ENCODE data around the gene KRT1. TPM values are rescaled to one million over a fixed set of nuclear protein-coding genes. Genes with fewer than 3 reads are reported as not detected.

The KRT1 gene
- polyA plus RNA-seq, 2 of the 4 experiments (the other 2 are of a cell fraction), result not detected

GRCh38 chr12:52699960-52700359 is 19.8 kb upstream of the KRT1 start:
- Histone ChIP-seq H3K4me2 (no peak overlapping the region), H3K4me3 (no peak overlapping the region), H3K4me1 (no peaks in the 10 kb centered on the region), H3K9me3 (no peaks in the 10 kb centered on the region), H3K27ac (no peak overlapping the region)
- TF ChIP-seq MYC (IDR thresholded peaks at IDR 0.05; ENCODE audit: borderline replicate concordance, low read length), result no peak
- no peak for TF ChIP-seq HMGXB4 (CRISPR knock-in tag; IDR thresholded peaks at IDR 0.05; ENCODE audit: borderline replicate concordance)
- TF ChIP-seq FOSB (CRISPR knock-in tag; IDR thresholded peaks at IDR 0.05), result no peak
- no peak for TF ChIP-seq E2F6 (IDR thresholded peaks at IDR 0.05; ENCODE audit: borderline replicate concordance, low read depth)
- TF ChIP-seq PBX3 (IDR thresholded peaks at IDR 0.05), result no peak
- no peak for TF ChIP-seq JUN (IDR thresholded peaks at IDR 0.05)
- POLR2A ChIA-PET, result no interaction called here
- ATAC-seq (no peak), DNase-seq (ENCODE audit: low read depth in 1 of 2, low spot score in 1 of 2) (no peak), FAIRE-seq (no peak)
- CTCF ChIA-PET, result interaction anchor here (1.2 to 1.3 kb wide), 2 partner anchors 35 to 41 kb away, joined by 3 read pairs; no protein-coding TSS in a partner anchor
- 80% methylated on average over 2 of the region's 2 CpGs for WGBS (ENCODE audit: missing lambda C conversion rate)

GRCh38 chr12:52699373-52699772 is 19.2 kb upstream of the KRT1 start:
- 44% methylated on average over 2 of the region's 2 CpGs for WGBS (ENCODE audit: missing lambda C conversion rate)
- H3K9me3 ChIP-seq, result no peaks in the 10 kb centered on the region
- POLR2A ChIA-PET, result no interaction called here
- no peak for DNase-seq (ENCODE audit: low read depth in 1 of 2, low spot score in 1 of 2)
- FAIRE-seq, result no peak
- no peak overlapping the region for H3K4me2 ChIP-seq
- no peaks in the 10 kb centered on the region for H3K4me1 ChIP-seq
- CTCF ChIA-PET, result interaction anchor here (1.2 to 1.3 kb wide), 2 partner anchors 36 to 41 kb away, joined by 3 read pairs; no protein-coding TSS in a partner anchor
- TF ChIP-seq SREBF2 (IDR thresholded peaks at IDR 0.05), result no peak
- ATAC-seq, result no peak
- H3K27ac ChIP-seq, result no peak overlapping the region
- H3K4me3 ChIP-seq, result no peak overlapping the region

- no peaks in the 10 kb centered on the region for H3K4me1 ChIP-seq
- no peak overlapping the region for H3K27ac ChIP-seq
- no peaks in the 10 kb centered on the region for H3K9me3 ChIP-seq
- 64% methylated on average over 11 of the region's 11 CpGs for WGBS (ENCODE audit: missing lambda C conversion rate)
- no peak overlapping the region for H3K4me3 ChIP-seq
- no peak; a peak in 1 of 6 replicates for ATAC-seq
- ChIA-PET CTCF (interaction anchor here (1.2 to 1.3 kb wide), 2 partner anchors 36 to 42 kb away, joined by 3 read pairs; no protein-coding TSS in a partner anchor), POLR2A (no interaction called here)
- DNase-seq (ENCODE audit: low read depth in 1 of 2, low spot score in 1 of 2), result no peak
- FAIRE-seq, result no peak
- no peak overlapping the region for H3K4me2 ChIP-seq
- no peak for TF ChIP-seq EHF (CRISPR knock-in tag; IDR thresholded peaks at IDR 0.05)
- TF ChIP-seq MYC (IDR thresholded peaks at IDR 0.05; ENCODE audit: borderline replicate concordance, low read length), result no peak
- no peak for TF ChIP-seq RARB (CRISPR knock-in tag; IDR thresholded peaks at IDR 0.05)
- no peak for TF ChIP-seq PHF8 (IDR thresholded peaks at IDR 0.05; ENCODE audit: borderline replicate concordance, low read depth)
- TF ChIP-seq BHLHE40 (IDR thresholded peaks at IDR 0.05; ENCODE audit: low read depth, low read length), result no peak
- no peak for TF ChIP-seq ATOH8 (CRISPR knock-in tag; IDR thresholded peaks at IDR 0.05; ENCODE audit: low read depth)
- TF ChIP-seq ELK1 (IDR thresholded peaks at IDR 0.05; ENCODE audit: low read depth, low read length), result no peak
- no peak for TF ChIP-seq POLR2AphosphoS2 (conservative IDR thresholded peaks at IDR 0.05; ENCODE audit: low read length)
- TF ChIP-seq ZSCAN20 (CRISPR knock-in tag; IDR thresholded peaks at IDR 0.05), result no peak
- no peak for TF ChIP-seq REST (IDR thresholded peaks at IDR 0.05)
- TF ChIP-seq CHD4 (IDR thresholded peaks at IDR 0.05; ENCODE audit: borderline replicate concordance), result no peak
- no peak for TF ChIP-seq MAX (IDR thresholded peaks at IDR 0.05)
- TF ChIP-seq KDM1A (IDR thresholded peaks at IDR 0.05; ENCODE audit: low read depth), result no peak
- TF ChIP-seq SREBF2 (IDR thresholded peaks at IDR 0.05), result no peak
- TF ChIP-seq HOXB13 (CRISPR knock-in tag; IDR thresholded peaks at IDR 0.05; ENCODE audit: low read depth), result no peak
- TF ChIP-seq NPAS2 (CRISPR knock-in tag; IDR thresholded peaks at IDR 0.05; ENCODE audit: borderline replicate concordance), result no peak
- no peak for TF ChIP-seq JUN (IDR thresholded peaks at IDR 0.05)
- no peak for TF ChIP-seq MAZ (IDR thresholded peaks at IDR 0.05; ENCODE audit: borderline replicate concordance, low read depth, low read length)
Observed at GRCh38 chr12:52698651-52699340, 18.6 kb upstream of the KRT1 start.
